ENCODE results near the gene TAS2R30.
"Not testable (repeated sequence)": the region's sequence is repeated elsewhere in the genome, so short reads cannot be mapped to it uniquely, and the experiment has no call there.

The TAS2R30 gene

DNA sequence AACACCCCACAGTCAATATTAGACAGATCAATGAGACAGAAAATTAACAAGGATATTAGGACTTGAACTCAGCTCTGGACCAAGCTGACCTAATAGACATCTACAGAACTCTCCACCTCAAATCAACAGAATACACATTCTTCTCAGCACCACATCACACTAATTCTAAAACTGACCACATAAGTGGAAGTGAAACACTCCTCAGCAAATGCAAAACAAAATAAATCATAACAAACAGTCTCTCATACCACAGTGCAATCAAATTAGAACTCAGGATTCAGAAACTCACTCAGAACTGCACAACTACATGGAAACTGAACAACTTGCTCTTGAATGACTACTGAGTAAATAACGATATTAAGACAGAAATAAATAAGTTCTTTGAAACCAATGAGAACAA lies 23.2 kb downstream of the TAS2R30 start:
- not testable (repeated sequence) for DNase-seq

DNA sequence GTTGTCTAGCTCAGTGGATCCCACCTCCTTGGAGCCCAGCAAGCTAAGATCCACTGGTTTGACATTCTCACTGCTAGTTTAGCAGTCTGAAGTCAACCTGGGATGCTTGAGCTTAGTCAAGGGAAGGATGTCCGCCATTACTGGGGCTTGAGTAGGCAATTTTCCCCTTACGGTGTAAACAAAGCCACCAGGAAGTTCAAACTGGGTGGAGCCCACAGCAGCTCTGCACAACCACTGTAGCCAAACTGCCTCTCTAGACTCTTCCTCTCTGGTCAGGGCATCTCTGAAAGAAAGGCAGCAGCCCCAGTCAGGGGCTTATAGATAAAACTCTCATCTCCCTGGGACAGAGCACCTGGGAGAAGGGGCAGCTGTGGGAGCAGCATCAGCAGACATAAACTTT lies 25.6 kb downstream of the TAS2R30 start:
- no peak for DNase-seq

DNA sequence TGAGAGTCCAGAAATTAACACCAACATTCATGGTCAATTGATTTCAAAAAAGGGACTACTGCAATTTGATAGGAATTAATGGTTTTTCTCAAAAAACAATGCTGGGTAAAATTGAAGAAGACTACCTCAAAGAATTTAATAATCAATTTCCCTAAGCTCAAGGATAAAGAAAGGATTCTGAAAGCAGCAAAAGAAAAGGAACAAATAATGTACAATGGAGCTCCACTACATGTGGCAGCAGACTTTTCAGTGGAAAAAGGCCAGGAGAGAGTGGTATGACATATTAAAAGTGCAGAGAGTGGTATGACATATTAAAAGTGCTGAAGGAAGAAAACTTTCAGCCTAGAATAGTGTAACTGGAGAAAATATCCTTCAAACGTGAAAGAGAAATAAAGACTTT lies 26.7 kb downstream of the TAS2R30 start:
- no peak for DNase-seq

DNA sequence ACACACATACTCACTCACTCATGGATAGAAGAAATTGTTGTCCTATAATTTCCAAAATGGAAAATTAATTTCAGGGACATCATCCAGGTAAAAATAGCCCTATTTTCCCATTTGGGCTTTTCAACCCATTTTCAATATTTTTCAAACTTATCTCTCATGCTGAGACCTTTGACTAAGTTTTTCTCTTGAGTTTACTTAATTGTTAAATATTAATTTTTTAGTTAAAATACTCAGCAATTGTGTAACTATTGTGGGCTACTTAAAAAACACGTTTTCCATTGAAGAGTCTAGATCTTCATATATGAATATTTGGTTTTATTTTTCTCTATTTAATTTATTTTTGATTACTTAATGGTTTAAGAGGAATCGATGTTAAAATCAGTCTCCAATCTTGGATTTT lies 28.2 kb downstream of the TAS2R30 start:
- no peak for DNase-seq

DNA sequence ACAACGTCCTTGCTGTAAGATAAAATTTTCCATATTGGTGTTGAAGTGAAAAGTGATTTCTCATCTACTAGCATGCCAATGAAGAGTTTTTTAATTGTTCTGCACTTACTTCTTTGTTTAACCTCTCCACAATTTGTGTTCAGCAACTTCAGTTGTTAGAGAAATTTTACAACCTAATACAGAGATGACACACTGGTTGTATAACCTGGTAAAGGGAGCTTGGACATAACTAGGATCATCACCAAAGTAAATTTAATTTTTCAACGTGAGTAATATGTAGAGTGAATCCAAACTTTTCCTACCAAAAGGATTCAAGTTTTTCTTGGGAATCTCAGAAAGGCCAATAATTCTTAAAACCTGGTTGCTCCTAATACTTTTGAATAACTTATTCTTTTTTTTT lies 28.9 kb downstream of the TAS2R30 start:
- DNase-seq, result no peak

DNA sequence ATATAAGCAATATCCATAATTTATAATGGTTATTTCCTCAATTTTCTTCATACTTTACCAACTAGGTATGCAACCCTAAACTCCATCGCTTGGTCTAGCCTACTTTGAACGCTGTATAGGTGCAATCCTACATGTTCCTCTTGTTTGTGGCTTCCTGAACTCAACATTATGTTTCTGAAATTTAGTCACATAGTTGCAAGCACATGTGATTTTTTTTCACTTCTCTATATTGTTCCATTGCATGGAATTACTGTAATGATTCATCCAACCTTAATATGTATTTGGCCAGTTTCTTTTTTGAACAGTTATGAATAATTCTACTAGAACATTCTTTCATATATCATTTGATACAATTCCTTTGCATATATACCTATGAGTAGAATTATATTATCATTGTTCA lies 39.5 kb downstream of the TAS2R30 start:
- DNase-seq, result not testable (repeated sequence)

DNA sequence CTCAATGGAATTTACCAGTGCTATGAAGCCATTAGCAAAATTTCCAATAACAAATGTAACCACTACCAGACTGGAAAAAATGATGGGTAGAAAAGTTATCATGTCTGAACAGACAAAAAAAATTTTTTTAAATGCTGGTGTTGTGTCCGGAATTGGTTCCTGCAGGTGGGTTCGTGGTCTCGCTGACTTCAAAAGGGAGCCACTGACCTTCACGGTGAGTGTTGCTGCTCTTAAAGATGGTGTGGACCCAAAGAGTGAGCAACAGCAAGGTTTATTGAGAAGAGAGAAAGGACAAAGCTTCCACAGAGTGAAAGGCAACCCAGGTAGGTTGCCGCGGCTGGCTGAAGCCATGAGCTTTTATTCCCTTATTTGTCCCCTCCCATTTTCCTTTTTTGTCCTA lies 42.3 kb downstream of the TAS2R30 start, which contains the start of gene TAS2R43:
Gene TAS2R43 (minus strand): TSS at position 186 of the 400 bp plus-strand sequence. CDS start 84 bp downstream, at position 102.
- no peak for DNase-seq

DNA sequence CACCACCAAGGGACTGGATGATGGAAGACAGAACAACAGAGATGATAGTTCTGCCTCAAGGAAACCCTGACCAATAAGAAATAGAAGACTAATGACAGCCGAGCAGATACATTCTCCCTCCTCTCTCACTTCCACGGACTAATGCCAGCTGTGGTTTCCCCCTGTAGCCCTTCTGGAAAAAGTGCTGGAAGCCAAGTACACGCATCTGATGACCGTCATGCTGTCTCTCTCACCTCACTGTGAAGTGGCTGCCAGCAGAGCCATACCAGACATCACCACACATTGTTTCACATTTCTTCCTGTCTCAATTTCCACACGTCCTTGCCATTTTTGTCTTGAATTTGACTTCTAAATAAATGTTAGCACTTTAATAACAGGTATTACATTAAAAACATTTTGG lies 45.2 kb downstream of the TAS2R30 start:
- no peak for DNase-seq

DNA sequence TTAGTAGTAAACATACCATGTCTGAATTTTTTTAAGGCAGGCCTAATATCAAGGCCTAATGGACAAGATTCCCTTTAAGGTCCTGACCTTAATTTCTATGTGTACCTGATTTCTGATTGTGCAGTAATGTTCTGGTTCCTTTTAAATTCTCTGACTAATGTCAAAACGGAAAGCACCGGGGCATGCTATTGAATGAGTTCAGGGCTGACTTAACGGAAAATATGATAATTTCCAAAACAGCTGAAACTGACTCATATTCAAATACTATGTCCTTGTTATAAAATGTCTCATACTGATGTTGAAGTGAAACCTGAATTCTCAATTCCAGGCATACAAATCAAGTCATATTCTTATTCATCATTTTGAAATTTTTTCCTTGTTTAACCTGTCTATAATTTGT lies 49.0 kb downstream of the TAS2R30 start:
- peak; percentile 24 for DNase-seq

Data from activated naive CD4-positive, alpha-beta T cell treated with Interleukin-2 at 50 U/mL for 16 hours (primary cell).